Putamen (tissue), 1 donor: ENCODE results near the gene SOBP.
A peak's percentile ranks its signal among the peaks of the same experiment; 100 is the strongest.
"Not testable (repeated sequence)": the region's sequence is repeated elsewhere in the genome, so short reads cannot be mapped to it uniquely, and the experiment has no call there.

Experiments
- DNase-seq: peaks from one replicate; pipeline ENCODE4 v3.0.0-alpha.2; 2016; ENCODE audit warnings: low spot score

Gene SOBP

GRCh38 chr6:107488174-107488874 is 1.6 kb upstream of the SOBP start:
- peak; percentile 66 for DNase-seq

- peak; percentile 22 for DNase-seq
Observed at GRCh38 chr6:107488875-107489635, 862 bp upstream of the SOBP start.

- DNase-seq, result peak; percentile 20
Observed at GRCh38 chr6:107490566-107491137, 735 bp downstream of the SOBP start.

- DNase-seq, result peak; percentile 29
Observed at GRCh38 chr6:107491138-107491609, 1.3 kb downstream of the SOBP start.

GRCh38 chr6:107491760-107492660 is 2.1 kb downstream of the SOBP start:
- peak; percentile 75 for DNase-seq

- DNase-seq, result peak; percentile 61
Observed at GRCh38 chr6:107493158-107494057, 3.5 kb downstream of the SOBP start.

- peak; percentile 29 for DNase-seq
Observed at GRCh38 chr6:107495196-107495643, 5.3 kb downstream of the SOBP start.

- DNase-seq, result no peak
Observed at GRCh38 chr6:107495971-107496370, 6.1 kb downstream of the SOBP start.

GRCh38 chr6:107496892-107497684 is 7.2 kb downstream of the SOBP start:
- no peak for DNase-seq

- no peak for DNase-seq
Observed at GRCh38 chr6:107504270-107505026, 14.5 kb downstream of the SOBP start.

- no peak for DNase-seq
Observed at GRCh38 chr6:107506145-107506544, 16.2 kb downstream of the SOBP start.

GRCh38 chr6:107509506-107509905 is 19.6 kb downstream of the SOBP start:
- no peak for DNase-seq

- no peak for DNase-seq
Observed at GRCh38 chr6:107510108-107510507, 20.2 kb downstream of the SOBP start.

- DNase-seq, result no peak
Observed at GRCh38 chr6:107511511-107511993, 21.6 kb downstream of the SOBP start.

- DNase-seq, result no peak
Observed at GRCh38 chr6:107513214-107513613, 23.3 kb downstream of the SOBP start.

GRCh38 chr6:107515955-107516354 is 26.0 kb downstream of the SOBP start:
- no peak for DNase-seq

- no peak for DNase-seq
Observed at GRCh38 chr6:107517274-107517673, 27.4 kb downstream of the SOBP start.

- DNase-seq, result not testable (repeated sequence)
Observed at GRCh38 chr6:107519224-107519623, 29.3 kb downstream of the SOBP start.

GRCh38 chr6:107520706-107521105 is 30.8 kb downstream of the SOBP start:
- DNase-seq, result not testable (repeated sequence)
